Smooth muscle cell (in vitro differentiated cells): ENCODE data around the gene EPS8. TPM values are rescaled to one million over a fixed set of nuclear protein-coding genes. Genes with fewer than 3 reads are reported as not detected.

ENCODE experiments used
- DNase-seq: peaks from one replicate; lab custom pipeline; 2025; ENCODE audit not compliant: unreplicated experiment; lab: John Stamatoyannopoulos, UW
- H2AFZ ChIP-seq: fragments of 200-600 bp; sonication (generic); 2 replicates; pipeline ENCODE4 v1.6.0; 2016; ENCODE audit warnings: antibody characterized with exemption, low read depth, mild to moderate bottlenecking
- H3F3A ChIP-seq: fragments of 200-600 bp; sonication (generic); 2 replicates; pipeline ENCODE4 v1.6.0; 2017; ENCODE audit warnings: antibody characterized with exemption, low read depth
- H3K27ac ChIP-seq: fragments of 200-600 bp; sonication (generic); 2 replicates; pipeline ENCODE4 v1.5.1; 2016; ENCODE audit warnings: low read depth, mild to moderate bottlenecking
- H3K27me3 ChIP-seq: fragments of 200-600 bp; sonication (generic); 2 replicates; pipeline ENCODE4 v1.6.1; 2016; ENCODE audit warnings: low read depth, mild to moderate bottlenecking
- H3K36me3 ChIP-seq: fragments of 200-600 bp; sonication (generic); 2 replicates; pipeline ENCODE4 v1.5.1; 2016; ENCODE audit warnings: low read depth
- H3K4me1 ChIP-seq: fragments of 200-600 bp; sonication (generic); 2 replicates; pipeline ENCODE4 v1.5.1; 2016; ENCODE audit warnings: low read depth
- H3K4me2 ChIP-seq: fragments of 200-600 bp; sonication (generic); 2 replicates; pipeline ENCODE4 v1.6.0; 2016; ENCODE audit warnings: mild to moderate bottlenecking
- H3K4me3 ChIP-seq: fragments of 200-600 bp; sonication (generic); 2 replicates; pipeline ENCODE4 v1.5.1; 2016; ENCODE audit warnings: mild to moderate bottlenecking
- H3K79me2 ChIP-seq: fragments of 200-600 bp; sonication (generic); 2 replicates; pipeline ENCODE4 v1.6.0; 2016; ENCODE audit warnings: low read depth, mild to moderate bottlenecking
- H3K9ac ChIP-seq: fragments of 200-600 bp; sonication (generic); 2 replicates; pipeline ENCODE4 v1.6.0; 2016; ENCODE audit warnings: low read depth
- H3K9me3 ChIP-seq: fragments of 200-600 bp; sonication (generic); replicated peaks from 2 replicates; pipeline ENCODE4 v1.5.1; 2016; ENCODE audit warnings: low read depth
- H4K20me1 ChIP-seq: fragments of 200-600 bp; sonication (generic); 2 replicates; pipeline ENCODE4 v1.6.0; 2016; ENCODE audit warnings: low read depth
- CTCF ChIP-seq: fragments of 200-600 bp; sonication (generic); IDR thresholded peaks from 2 replicates; pipeline ENCODE4 v1.5.1; 2017; ENCODE audit warnings: borderline replicate concordance, mild to moderate bottlenecking, antibody characterized with exemption; ENCODE audit not compliant: insufficient read depth, poor library complexity, severe bottlenecking
- WGBS: methylation state at CpG from one replicate; pipeline ENCODE4 v1.1.7; 2016; ENCODE audit warnings: low lambda C conversion rate; 5-methylcytosine and 5-hydroxymethylcytosine counted together
- polyA plus RNA-seq: library from polyadenylated mRNA; unstranded; fragments of >200 nt; fragmentation: Nextera tagmentation; extraction: Ambion mirVana; gene quantifications from 2 replicates; pipeline ENCODE4 v1.2.1, GENCODE V29; 2016
- total RNA-seq: library from RNA; depleted of rRNA; stranded (reverse); fragments of >200 nt; gene quantifications from 2 replicates; pipeline ENCODE4 v1.2.3, GENCODE V29; 2014

Gene EPS8
- total and polyA plus RNA-seq, 2 experiments from 2014 or later = 27.5 to 68.3 TPM

- H3F3A ChIP-seq = no peaks in the 10 kb centered on the region
- H3K4me1 ChIP-seq = no peaks in the 10 kb centered on the region
- peak overlapping the region; percentile 64 for H2AFZ ChIP-seq
- peaks cover 54% of the 10 kb centered on the region for H3K79me2 ChIP-seq
- no peak for TF ChIP-seq CTCF
- WGBS = 1% methylated on average over 64 of the region's 64 CpGs
- H3K4me3 ChIP-seq = peak overlapping the region; percentile 89
- H3K27me3 ChIP-seq = no peaks in the 10 kb centered on the region
- peak overlapping the region; percentile 95 for H3K4me2 ChIP-seq
- no peak for DNase-seq
- H3K9ac ChIP-seq = peak overlapping the region; percentile 88
- no peaks in the 10 kb centered on the region for H3K36me3 ChIP-seq
- peaks cover 29% of the 10 kb centered on the region for H4K20me1 ChIP-seq
- H3K27ac ChIP-seq = peak overlapping the region; percentile 61
- H3K9me3 ChIP-seq = no peaks in the 10 kb centered on the region
These were observed 662 bp downstream of the EPS8 start for GRCh38 chr12:15788233-15789219.

- peaks cover 62% of the 10 kb centered on the region for H3K79me2 ChIP-seq
- WGBS = 78% methylated on average over 4 of the region's 4 CpGs
- H2AFZ ChIP-seq = peak overlapping the region; percentile 64
These were observed 1.4 kb downstream of the EPS8 start for GRCh38 chr12:15787778-15788177.

DNA sequence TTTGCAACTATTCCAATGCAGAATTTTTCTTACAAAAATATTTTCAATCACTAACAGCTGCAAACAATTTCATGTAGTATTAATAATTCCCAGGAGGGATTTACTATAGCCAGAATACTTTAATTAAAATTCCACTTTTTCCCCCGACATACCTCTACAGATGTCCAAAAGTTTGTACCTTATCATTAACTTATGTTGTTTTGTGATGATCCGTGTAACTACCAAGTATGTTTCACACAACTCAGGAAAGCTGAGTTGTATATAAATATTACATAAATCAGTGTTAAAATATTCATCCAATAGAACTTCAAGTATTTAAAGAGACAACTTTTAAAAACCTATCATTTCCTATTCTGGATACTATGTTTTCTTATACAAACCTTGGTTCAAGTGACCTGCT lies 2.4 kb downstream of the EPS8 start:
- no peak for TF ChIP-seq CTCF
- no peak overlapping the region for H3K9ac ChIP-seq
- peaks cover 29% of the 10 kb centered on the region for H4K20me1 ChIP-seq
- no peaks in the 10 kb centered on the region for H3K27me3 ChIP-seq
- peak overlapping the region; percentile 89 for H3K4me3 ChIP-seq
- H3K4me2 ChIP-seq = peak overlapping the region; percentile 95
- WGBS = 91% methylated on average over 2 of the region's 2 CpGs
- H2AFZ ChIP-seq = no peak overlapping the region
- H3K36me3 ChIP-seq = no peaks in the 10 kb centered on the region
- no peak for DNase-seq
- H3K4me1 ChIP-seq = no peaks in the 10 kb centered on the region
- H3K27ac ChIP-seq = no peak overlapping the region
- H3K79me2 ChIP-seq = peaks cover 72% of the 10 kb centered on the region
- peaks cover under 1% of the 10 kb centered on the region for H3F3A ChIP-seq
- H3K9me3 ChIP-seq = no peaks in the 10 kb centered on the region

More at GRCh38 chr12:15787778-15788177, 1.4 kb downstream of the EPS8 start:
- no peak overlapping the region for H3K27ac ChIP-seq
- H3K4me2 ChIP-seq = peak overlapping the region; percentile 95
- H3K36me3 ChIP-seq = no peaks in the 10 kb centered on the region
- H3K4me3 ChIP-seq = peak overlapping the region; percentile 89
- H3K27me3 ChIP-seq = no peaks in the 10 kb centered on the region
- no peak for DNase-seq
- H4K20me1 ChIP-seq = peaks cover 29% of the 10 kb centered on the region
- no peaks in the 10 kb centered on the region for H3K9me3 ChIP-seq
- no peaks in the 10 kb centered on the region for H3F3A ChIP-seq
- peak overlapping the region; percentile 88 for H3K9ac ChIP-seq
- no peaks in the 10 kb centered on the region for H3K4me1 ChIP-seq
- TF ChIP-seq CTCF = no peak

- DNase-seq = no peak
- Histone ChIP-seq H3K27me3 (no peaks in the 10 kb centered on the region), H3F3A (peaks cover 11% of the 10 kb centered on the region), H3K4me2 (no peak overlapping the region), H4K20me1 (peaks cover 29% of the 10 kb centered on the region), H3K79me2 (peaks cover 90% of the 10 kb centered on the region), H2AFZ (no peak overlapping the region), H3K27ac (no peak overlapping the region), H3K4me3 (no peak overlapping the region), H3K9ac (no peak overlapping the region), H3K9me3 (no peaks in the 10 kb centered on the region), H3K4me1 (peaks cover 11% of the 10 kb centered on the region), H3K36me3 (no peaks in the 10 kb centered on the region)
- 100% methylated on average over 1 of the region's 1 CpG for WGBS
- TF ChIP-seq CTCF = no peak
These were observed 5.9 kb downstream of the EPS8 start for GRCh38 chr12:15783288-15783687.
